GM21423 (cell line): ENCODE data around the gene DRC7.

Source experiments
- ATAC-seq: cut with Tn5 transposase; IDR thresholded peaks from one replicate; pipeline ENCODE4 v1.9.1; 2021; ENCODE audit warnings: mild to moderate bottlenecking, moderate library complexity; ENCODE audit not compliant: unreplicated experiment

DRC7 gene

DNA sequence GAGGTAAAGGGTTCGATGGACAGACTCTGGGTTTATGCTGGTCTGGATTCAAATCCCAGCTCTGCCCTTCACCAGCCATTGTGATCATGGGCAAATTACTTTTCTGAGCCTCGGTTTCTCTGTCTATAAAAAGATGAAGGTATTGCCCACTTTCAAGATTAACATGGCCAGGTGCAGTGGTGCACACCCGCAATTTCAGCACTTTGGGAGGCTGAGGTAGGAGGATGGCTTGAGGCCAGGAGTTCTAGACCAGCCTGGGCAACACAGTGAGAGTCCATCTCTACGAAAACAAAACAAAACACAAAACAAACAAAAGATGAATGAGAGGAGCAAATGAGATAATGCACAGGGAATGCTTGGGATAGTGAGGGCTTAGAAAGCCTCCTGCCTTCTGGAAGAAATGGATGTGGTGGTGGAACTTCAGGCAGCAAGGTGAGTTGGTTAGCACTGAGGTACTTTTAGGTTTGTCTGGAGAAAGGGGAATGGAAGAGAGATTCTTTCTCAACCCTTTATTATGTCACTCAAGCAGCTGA lies 18.0 kb upstream of the DRC7 start:
- ATAC-seq, result no peak

DNA sequence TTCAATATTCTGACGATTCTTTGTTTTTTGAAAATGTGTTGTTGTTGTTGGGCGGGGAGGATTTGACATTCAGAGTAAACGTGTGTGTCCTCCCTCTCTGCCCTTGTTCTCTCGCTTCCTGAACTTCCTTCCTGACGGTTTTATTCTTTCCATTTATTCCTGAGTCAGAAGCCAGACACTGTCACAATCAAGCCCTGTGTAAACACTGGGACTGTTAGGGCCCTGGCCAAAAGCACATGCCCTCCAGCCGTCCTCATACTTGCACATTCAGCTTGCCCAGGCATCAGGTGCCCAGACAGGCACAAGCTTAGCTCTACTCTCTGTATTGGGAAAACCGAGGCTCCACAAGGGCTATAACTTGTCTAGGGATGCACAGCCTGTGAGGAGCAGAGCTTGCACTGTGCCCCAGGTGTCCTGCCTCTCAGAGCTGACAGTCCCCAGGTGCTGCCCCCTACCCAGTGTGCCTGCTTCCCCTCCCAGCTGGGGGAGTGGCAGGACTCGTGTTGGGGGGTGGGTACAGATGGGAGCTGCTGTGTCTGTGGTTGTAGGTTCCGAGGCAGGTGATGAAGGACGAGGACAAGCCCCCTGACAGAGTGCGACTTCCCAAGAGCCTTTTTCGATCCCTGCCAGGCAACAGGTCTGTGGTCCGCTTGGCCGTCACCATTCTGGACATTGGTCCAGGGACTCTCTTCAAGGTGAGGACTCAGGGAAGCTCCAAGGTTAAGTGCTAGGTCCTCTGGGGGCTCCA lies 16.8 kb upstream of the DRC7 start:
- no peak for ATAC-seq

DNA sequence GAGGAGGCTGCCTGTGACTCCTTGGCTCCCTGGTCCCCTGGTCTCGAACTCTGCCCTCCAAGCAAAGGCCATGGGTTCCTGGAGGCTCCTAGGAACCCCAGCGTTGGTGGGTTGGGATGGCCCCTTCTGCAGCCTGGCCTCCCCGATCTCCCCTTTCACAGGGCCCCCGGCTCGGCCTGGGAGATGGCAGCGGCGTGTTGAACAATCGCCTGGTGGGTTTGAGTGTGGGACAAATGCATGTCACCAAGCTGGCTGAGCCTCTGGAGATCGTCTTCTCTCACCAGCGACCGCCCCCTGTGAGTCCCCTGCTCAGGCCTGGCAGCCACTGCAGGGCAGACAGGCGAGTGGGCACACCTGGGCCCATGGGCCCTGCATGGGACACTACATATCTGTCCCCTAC lies 15.6 kb upstream of the DRC7 start:
- no peak for ATAC-seq

DNA sequence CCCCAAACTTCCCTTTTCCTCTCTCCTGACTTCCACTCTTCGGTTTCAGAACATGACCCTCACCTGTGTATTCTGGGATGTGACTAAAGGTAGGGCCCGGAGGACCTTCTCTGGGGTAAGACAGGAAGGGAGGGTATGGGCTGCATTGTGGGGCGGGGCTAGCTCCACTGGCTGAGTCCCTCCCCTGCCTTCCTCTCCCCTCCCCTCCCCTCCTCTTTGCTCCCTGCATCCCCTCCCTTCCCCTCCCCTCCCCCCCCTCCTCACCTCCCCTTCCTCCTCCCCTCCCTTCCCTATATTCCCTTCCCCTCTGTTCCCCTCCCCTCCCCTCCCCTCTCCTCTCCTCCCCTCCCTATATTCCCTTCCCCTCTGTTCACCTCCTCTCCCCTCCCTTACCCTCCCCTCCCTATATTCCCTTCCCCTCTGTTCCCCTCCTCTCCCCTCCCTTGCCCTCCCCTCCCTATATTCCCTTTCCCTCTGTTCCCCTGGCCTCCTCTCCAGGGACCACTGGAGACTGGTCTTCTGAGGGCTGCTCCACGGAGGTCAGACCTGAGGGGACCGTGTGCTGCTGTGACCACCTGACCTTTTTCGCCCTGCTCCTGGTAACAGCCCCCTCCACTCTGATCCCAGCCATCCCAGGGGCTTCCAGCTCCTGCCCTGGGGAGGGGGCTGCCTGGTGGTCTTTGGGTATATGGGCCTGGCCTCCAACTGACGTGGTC lies 14.7 kb upstream of the DRC7 start:
- ATAC-seq, result no peak

DNA sequence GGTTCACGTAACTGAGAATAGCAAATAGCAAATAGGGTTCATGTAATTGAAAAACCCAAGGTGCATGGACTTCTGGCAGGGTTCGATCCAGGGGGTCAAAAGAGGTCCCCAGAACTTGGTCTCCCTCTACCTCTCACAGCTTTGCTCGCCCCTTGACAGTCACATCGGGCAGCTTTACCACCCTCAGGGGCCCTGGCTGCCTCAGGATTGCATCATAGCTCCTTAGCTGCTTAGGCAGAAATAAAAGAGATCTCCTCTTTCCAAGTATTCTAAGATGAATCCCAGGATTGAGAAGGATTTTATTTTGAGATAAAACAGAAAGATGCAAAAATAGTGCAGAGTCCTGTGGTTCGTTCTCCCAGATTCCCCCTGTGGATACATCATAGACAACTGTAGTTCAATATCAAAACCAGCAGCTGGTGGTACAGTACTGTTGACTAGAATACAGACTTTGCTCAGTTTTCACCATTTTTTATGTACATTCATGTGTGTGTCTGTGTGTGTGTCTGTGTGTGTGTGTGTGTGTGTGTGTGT lies 13.7 kb upstream of the DRC7 start:
- no peak for ATAC-seq

DNA sequence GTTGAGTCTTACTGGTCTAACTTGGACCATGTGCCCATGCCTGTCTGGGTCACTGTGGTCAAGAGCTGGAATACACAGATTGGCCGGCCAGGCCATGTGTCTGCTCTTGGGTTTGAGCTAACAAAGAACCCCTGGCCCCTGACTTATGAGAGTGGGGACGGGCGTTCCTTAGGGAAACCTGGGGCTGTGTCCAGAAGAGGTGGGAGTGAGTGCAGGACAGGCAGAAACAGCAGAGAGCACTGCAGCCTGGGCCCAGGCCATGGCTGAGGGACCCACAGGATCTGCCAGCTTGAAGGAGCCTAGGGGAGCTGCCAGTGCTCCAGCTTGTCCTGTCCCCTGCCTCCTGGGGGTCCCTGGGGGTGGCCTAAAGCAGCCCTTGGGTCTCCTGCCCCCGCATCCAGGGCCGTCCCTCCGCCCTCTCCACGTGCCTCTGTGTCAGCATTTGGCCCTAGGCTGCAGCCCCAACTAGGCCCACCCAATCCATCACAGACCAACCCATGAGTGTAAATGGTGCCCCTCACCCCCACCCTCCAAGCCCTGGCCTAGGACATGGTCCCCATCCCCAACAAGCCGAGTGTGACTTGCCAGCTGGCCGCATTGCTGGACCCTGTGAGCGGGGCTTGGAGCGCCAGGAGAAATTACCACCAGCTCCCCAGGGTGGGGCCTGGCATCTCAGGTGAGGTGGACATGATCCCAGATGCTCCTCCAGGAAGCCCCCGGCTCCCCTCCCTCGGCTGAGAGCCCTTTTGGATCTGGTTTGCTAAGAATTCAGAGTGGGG lies 12.5 kb upstream of the DRC7 start:
- no peak for ATAC-seq

DNA sequence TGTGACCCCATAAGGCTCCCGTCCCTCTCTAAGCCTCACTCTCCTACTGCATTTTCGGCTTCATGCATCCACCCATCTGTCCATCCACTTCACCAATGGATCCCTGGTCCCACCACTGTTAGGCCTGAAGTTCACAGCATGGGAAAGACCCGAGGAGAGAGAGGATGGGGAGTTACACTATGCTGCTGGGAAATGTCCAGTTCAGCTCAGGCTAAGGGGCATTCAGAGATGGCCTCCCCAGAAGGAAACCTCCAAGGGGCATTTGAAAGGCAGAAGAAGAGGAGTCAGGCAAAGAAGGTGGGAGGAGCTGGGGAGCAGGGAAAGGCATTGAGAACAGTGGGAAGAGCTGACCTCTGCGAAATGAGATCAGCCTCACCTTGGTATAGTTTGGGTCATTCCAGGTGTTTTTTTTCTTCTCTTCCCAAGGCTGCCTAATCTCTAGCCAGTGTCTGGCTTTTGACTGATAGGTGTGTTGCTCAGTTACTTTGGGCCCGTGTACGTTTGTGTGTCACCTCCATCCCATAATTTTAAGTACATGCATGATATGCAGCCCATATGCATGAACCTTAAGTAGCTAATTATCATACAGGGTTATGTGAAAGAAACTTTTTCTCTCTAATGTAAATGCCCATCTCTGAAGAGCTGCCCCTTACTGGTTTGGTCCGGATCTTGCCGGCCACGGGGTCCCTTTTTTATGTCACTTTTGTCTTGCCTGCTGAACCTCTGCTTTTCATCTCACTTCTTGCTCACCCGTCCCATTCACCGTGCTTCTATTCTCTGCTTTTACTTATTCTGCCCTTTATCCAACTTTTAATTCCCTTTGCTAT lies 11.6 kb upstream of the DRC7 start:
- no peak for ATAC-seq

DNA sequence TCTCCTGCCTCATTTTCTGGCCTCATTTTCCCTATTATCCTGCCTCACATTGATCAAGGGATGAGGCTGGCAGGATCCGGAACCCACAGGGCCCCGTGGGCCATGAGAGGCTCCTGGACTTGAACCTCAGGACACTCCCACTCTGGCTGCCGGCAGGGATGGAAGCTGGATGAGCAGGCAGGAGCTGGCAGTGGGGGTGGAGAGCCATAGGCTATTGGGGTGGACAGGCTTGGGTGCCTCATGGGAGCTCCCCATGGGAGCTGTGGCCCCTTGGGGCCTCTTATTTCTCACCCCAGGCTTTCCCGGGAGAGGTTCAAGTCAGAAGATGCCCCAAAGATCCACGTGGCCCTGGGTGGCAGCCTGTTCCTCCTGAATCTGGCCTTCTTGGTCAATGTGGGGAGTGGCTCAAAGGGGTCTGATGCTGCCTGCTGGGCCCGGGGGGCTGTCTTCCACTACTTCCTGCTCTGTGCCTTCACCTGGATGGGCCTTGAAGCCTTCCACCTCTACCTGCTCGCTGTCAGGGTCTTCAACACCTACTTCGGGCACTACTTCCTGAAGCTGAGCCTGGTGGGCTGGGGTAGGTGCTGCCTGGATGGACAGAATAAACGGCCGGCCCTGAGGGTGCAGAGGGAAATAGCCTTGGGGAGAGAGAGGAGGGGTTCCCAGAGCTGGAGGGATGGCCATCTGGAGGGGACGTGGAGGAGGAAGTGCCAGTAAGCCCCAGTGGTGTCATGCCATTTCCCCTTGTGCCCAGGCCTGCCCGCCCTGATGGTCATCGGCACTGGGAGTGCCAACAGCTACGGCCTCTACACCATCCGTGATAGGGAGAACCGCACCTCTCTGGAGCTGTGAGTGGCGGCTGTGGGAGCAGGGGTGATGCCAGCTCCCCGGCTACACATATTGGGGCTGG lies 10.7 kb upstream of the DRC7 start:
- no peak for ATAC-seq

DNA sequence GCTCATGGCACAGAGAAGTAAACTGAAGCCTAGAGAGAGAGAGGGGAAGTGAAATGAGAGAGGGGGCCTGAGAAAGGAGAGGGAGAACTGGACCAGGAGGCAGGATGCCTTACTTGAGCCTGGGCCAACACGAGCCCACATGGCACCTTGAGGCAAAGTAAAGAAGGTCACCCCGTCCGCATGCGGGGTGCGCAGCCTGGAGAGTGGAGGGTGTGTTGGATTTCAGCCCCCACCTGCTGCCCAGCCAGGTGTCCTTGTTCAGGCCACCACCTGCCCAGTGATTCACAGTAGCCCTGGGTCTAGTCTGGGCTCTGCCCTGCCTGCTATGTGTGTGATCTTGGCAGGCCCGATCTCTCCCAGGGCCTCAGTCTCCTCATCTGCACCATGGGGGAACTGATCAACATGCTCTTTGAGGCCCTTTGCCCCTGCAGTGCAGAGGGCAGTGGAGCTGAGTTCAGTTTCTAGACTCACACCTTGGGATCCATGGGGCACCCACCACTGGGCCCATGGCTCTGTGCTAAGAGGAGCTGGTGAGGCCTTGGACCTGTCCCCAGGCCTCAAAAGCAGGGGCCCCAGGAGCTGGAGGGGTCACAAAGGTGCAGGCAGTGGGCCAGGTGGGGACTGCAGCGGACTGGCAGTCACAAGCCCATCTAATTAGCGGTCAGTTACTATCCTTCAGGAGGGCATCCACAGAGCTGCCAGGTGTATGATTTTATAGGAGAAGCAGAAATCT lies 9.8 kb upstream of the DRC7 start:
- ATAC-seq, result no peak

DNA sequence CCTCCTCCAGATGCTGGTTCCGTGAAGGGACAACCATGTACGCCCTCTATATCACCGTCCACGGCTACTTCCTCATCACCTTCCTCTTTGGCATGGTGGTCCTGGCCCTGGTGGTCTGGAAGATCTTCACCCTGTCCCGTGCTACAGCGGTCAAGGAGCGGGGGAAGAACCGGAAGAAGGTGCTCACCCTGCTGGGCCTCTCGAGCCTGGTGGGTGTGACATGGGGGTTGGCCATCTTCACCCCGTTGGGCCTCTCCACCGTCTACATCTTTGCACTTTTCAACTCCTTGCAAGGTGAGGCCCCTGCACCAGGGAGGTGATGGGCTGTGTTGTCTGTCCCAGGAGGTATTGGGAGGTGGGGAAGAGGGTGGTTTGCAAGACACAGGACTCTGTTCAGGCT lies 9.0 kb upstream of the DRC7 start:
- no peak for ATAC-seq

DNA sequence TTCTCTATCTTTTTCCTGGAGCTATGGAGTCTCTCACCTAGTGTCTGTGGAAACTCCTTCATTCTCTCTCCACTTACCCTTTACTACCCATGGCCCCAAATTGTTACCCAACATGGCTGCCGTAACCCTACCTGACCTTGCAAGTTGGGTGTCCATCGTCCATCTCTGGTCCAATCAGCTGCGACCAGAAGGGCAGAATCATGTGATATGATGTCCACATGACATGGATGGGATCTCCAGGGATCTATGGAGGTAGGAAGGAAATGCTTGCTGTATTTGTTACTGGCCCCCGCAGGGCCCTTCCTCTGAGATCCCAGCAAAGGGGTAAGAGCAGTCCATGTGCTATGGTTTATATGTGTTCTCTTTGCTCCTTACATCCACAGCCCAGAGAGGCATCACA lies 8.0 kb upstream of the DRC7 start:
- ATAC-seq, result no peak

DNA sequence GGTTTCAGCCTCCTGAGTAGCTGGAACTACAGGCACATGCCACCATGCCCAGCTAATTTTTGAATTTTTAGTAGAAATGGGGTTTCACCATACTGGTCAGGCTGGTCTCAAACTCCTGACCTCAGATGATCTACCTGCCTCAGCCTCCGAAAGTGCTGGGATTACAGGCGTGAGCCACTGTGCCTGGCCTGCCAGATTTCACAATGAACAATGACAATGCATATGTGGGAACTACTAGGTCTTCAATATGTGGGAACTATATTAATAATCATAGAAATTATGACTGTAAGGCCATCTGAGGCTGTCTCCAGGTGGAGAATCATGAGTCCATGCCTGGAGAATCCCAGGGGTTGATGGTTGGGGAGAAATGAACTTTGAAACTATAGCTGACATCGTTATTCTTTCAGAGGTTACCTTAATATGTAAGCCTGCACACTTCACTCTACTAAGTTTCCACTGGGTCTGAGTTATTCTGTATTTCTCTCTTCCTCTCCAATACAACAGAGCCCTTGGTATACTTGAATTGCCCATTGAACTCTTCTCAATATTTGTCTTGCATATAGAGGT lies 7.2 kb upstream of the DRC7 start:
- no peak for ATAC-seq

DNA sequence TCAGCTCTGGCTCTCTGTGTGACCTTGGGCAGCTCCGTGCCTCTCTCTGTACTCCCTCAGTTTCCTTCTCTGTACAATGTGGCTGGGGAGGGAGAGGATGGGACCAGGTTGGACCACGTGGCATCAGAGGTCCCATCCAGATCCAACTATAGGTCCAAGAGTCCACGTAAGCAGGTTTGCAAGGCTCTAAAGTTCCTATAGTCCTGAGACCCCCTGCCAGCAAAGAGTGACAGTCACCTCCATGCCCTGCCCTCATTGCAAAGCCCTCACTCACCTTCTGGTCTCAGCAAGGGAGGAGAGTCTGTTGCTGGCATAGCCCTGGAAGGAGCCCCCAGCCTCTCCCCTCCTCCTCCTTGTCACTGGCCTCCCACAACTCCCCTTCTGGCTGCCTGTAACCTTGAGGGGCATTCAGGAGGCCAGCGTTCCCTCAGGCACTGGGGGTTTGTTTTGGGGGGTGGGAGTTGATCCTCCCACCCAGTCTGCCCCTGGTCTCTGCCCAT lies 6.1 kb upstream of the DRC7 start:
- no peak for ATAC-seq

DNA sequence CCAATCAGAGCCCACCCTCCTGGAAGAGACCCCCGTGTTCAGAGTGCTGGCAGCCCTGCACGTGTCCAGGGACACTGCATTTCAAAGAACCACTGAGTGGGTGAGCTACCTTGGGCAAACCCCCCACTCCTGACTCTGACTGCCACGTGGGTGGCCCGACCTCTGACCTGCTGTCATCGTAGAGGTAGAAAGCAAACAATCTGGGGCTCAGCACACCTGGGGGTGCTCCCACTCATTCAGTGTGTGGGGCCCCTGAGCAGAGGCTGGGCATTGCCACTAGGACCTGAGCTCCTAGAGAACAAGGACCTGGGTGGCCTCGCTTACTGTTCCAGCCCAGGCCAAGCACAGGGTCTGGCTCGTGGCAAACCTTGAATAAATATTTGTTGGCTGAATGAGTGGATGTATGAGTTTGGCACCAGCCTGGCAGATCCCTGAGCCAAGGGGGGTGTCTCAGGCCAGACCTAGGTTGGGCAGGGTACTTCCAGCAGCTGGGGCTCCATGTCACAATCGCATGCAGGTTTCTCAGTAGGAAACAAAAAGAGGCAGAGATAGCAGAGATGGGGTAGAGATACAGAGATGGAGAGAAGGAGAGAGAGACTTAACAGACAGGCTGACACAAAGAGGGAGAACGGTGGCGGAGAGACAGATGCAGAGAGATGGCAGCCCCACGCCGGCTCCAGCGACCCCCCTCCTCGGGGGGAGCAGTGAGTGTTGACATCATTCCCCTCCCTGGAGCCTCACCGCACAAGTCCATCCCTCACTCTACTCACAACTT lies 5.4 kb upstream of the DRC7 start:
- no peak for ATAC-seq

DNA sequence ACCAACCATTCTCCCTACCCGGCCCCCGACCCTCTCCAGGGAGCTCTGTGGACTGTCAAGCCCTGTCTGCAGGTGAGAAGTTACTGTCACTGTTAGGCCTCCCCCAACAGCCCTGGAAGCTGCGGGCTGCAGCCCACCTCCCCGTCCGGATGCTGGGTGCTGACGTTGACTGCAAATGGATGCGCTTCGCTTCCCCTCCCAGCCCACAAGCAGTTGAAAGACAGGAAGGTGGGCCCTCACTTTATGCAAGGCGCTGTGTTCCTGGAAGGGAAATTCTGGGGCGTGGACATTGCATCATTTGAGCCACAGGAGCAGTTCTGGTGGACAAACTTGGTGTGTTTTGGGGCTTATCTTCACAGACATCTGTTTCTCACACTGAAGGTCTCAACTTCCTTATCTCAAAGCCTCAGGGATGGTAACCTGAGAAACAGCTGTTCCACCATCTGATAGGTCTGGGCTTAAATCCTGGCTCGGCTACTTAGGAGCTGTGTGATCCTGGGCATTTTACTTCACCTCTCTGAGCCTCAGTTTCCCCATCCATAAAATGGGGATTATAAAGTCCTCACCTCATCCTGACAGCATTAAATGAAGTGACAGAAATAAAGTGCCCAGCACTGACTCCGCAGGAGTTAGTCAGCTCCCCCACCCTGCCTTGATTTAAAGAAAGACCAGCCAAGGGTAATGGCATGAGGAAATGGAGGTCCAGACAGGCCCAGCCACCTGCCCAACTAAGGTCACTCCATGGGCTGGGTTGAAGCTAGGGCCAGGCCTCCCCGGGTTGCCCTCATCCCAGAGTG lies 4.6 kb upstream of the DRC7 start:
- ATAC-seq, result peak; percentile 57

DNA sequence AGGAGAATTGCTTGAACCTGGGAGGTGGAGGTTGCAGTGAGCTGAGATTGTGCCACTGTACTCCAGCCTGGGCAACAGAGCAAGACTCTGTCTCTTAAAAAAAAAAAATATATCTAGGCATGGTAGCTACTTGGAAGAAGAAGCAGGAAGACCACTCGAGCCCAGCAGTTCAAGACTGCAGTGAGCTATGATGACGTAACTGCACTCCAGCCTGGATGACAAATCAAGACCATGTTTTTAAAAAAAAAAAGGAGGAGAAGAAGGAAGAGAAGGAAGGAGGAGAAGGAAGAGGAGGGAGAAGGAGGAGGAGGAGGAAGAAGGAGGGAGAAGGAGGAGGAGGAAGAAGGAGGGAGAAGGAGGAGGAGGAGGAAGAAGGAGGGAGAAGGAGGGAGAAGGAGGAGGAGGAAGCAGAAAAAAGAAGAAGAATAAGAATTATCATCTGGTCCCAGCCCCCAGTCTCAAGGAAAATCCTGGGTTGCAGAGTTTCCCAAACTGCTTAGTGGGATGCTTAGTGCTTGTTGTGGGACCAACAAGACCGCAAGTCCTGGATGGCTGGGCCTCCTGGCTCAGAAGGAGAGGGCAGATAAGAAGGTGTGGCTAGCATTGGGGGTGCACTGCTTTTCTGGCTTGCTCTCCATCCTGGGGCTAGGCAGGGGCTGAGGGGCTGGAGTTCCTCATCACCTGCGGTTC lies 3.7 kb upstream of the DRC7 start:
- ATAC-seq, result no peak
